ENCODE data around the gene C1GALT1C1L. TPM values are rescaled to one million over a fixed set of nuclear protein-coding genes. Genes with fewer than 3 reads are reported as not detected.

Gene C1GALT1C1L
- total RNA-seq, 1 donor from 2014 or later = 1.1 TPM

DNA sequence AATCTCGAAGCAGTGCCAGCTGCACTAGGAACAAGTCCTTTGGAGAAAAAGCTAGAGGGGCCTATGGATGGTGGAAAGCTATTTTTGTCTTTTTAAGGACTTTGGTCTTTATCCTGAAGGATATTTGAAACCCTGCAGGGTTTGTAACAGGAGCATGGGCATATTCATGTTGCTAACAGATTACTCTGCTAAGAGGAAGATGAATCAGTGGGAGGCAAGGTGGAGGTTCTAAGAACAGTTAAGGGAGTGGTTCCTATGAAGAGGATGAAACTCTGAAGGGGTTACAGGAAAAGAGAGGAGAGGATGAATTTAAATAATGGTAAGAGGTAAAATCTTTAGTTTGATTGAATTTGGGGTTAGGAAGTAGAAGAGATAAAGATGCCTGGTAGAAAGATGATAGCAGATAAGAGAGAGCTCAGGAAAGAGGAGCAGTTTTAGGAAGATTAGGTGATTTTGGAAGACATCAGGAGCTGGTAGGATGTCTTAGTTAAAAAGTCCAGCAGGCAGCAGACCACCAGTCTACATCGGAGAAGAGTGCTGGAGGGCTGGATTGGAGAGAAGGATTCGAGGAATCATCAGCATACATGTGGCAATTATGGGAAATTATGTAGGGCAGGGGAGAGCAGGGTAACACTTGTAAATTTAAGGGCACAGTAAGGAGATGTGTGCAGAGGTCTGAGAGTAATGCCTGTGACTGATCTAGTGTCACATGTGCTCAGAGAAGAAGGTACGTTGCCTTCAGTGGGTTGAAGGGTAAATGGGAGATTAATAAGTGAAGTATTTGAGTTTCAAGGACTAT is 39.3 kb upstream of the C1GALT1C1L start:
- Histone ChIP-seq H3K4me3 (ENCODE audit: low read depth, low read length) (no peak overlapping the region), H3K36me3 (ENCODE audit: control insufficient read depth, insufficient read depth, low read length) (no peaks in the 10 kb centered on the region), H3K27me3 (ENCODE audit: control insufficient read depth, insufficient read depth, low read length) (no peaks in the 10 kb centered on the region)
- TF ChIP-seq CTCF (IDR thresholded peaks at IDR 0.05; ENCODE audit: insufficient read depth, low read length, poor library complexity, severe bottlenecking) = no peak
- no peak for DNase-seq (ENCODE audit: low read depth)

- H3K36me3 ChIP-seq (ENCODE audit: control insufficient read depth, insufficient read depth, low read length) = no peaks in the 10 kb centered on the region
- no peak overlapping the region for H3K4me3 ChIP-seq (ENCODE audit: low read depth, low read length)
- TF ChIP-seq CTCF (IDR thresholded peaks at IDR 0.05; ENCODE audit: insufficient read depth, low read length, poor library complexity, severe bottlenecking) = no peak
- no peak for DNase-seq (ENCODE audit: low read depth)
- H3K27me3 ChIP-seq (ENCODE audit: control insufficient read depth, insufficient read depth, low read length) = no peaks in the 10 kb centered on the region
These were observed 37.9 kb upstream of the C1GALT1C1L start for GRCh38 chr2:43714164-43714563.

DNA sequence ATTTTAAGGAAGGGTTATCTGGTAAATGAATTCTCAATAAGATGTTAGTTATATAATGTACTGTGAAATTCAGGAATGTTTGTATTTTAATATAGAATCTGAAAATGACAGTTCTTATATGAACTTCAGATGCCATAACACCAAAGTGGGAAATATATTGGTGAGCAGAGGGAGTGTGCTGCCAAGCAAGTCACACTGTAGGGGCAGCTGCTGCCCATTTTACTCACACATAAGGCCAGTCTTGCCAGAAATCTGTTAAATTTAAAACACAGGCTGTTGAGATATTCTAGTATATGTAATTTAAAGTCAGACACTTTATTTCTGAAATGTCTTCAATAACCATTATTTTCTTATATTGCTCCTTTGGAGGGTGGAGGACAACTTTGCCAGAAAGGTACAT is 34.6 kb upstream of the C1GALT1C1L start:
- Histone ChIP-seq H3K4me3 (ENCODE audit: low read depth, low read length) (no peak overlapping the region), H3K27me3 (ENCODE audit: control insufficient read depth, insufficient read depth, low read length) (no peaks in the 10 kb centered on the region), H3K36me3 (ENCODE audit: control insufficient read depth, insufficient read depth, low read length) (no peaks in the 10 kb centered on the region)
- DNase-seq (ENCODE audit: low read depth) = no peak
- TF ChIP-seq CTCF (IDR thresholded peaks at IDR 0.05; ENCODE audit: insufficient read depth, low read length, poor library complexity, severe bottlenecking) = no peak

GRCh38 chr2:43708891-43709290 is 32.7 kb upstream of the C1GALT1C1L start:
- no peaks in the 10 kb centered on the region for H3K27me3 ChIP-seq (ENCODE audit: control insufficient read depth, insufficient read depth, low read length)
- TF ChIP-seq CTCF (IDR thresholded peaks at IDR 0.05; ENCODE audit: insufficient read depth, low read length, poor library complexity, severe bottlenecking) = no peak
- no peaks in the 10 kb centered on the region for H3K36me3 ChIP-seq (ENCODE audit: control insufficient read depth, insufficient read depth, low read length)
- DNase-seq (ENCODE audit: low read depth) = no peak
- H3K4me3 ChIP-seq (ENCODE audit: low read depth, low read length) = no peak overlapping the region

- TF ChIP-seq CTCF (IDR thresholded peaks at IDR 0.05; ENCODE audit: insufficient read depth, low read length, poor library complexity, severe bottlenecking) = no peak
- H3K4me3 ChIP-seq (ENCODE audit: low read depth, low read length) = no peak overlapping the region
- no peaks in the 10 kb centered on the region for H3K27me3 ChIP-seq (ENCODE audit: control insufficient read depth, insufficient read depth, low read length)
- H3K36me3 ChIP-seq (ENCODE audit: control insufficient read depth, insufficient read depth, low read length) = no peaks in the 10 kb centered on the region
- DNase-seq (ENCODE audit: low read depth) = no peak
These were observed 31.9 kb upstream of the C1GALT1C1L start for GRCh38 chr2:43708178-43708577.

All from kidney epithelial cell (primary cell).